GM18505 (cell line): ENCODE data around the gene SIRPA.

Experiments used
- ATAC-seq: cut with Tn5 transposase; IDR thresholded peaks from one replicate; pipeline ENCODE4 v1.9.1; 2021; ENCODE audit not compliant: unreplicated experiment
- POLR2A ChIP-seq: IDR thresholded peaks from 4 replicates; pipeline ENCODE4 v1.6.1; 2011; ENCODE audit warnings: borderline replicate concordance; ENCODE audit not compliant: insufficient read depth, insufficient read length; ENCODE audit errors: extremely low read depth

SIRPA gene

GRCh38 chr20:1982686-1983085 is 87.5 kb downstream of the SIRPA start:
- ATAC-seq, result no peak
- TF ChIP-seq POLR2A, result no peak

DNA sequence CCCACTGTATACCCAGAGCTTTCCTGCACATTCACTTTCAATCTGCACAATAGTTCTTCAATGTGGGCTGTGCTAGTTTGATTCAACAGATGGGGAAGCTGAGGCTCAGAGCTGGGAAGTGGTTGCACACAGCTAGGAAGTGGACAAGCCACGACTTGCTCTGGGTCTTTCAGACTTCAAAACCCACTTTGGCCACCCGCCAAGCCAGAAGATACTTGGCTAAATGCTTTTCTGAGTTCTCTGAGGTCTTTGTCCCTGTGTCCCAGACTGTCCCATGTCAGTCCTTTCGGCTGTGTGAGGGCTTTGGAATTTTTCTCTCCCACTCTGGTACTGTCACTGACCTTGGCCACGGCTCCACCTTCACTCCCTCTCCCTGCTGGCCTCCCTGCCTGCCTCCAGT is 88.1 kb downstream of the SIRPA start:
- ATAC-seq, result no peak
- TF ChIP-seq POLR2A, result no peak

GRCh38 chr20:1987826-1988225 is 92.6 kb downstream of the SIRPA start:
- no peak for TF ChIP-seq POLR2A
- no peak for ATAC-seq
